DND-41 (cell line): Measurements from ENCODE around the gene GBX1.

Source experiments
- ATAC-seq: fragments of 200-7000 bp; cut with Tn5 transposase; 3 replicates; pipeline ENCODE4 v1.9.1; 2021; ENCODE audit warnings: low read depth; ENCODE audit not compliant: insufficient read depth
- DNase-seq: peaks from one replicate; pipeline ENCODE4 v3.0.0-alpha.2; 2020
- H2AFZ ChIP-seq: 2 replicates; pipeline ENCODE4 v1.6.0; 2012; ENCODE audit warnings: low read depth, low read length
- H3K27ac ChIP-seq: 2 replicates; pipeline ENCODE4 v1.5.1; 2012; ENCODE audit warnings: low read length, inconsistent platforms
- H3K27me3 ChIP-seq: fragments of 200-600 bp; sonication (generic); 2 replicates; pipeline ENCODE4 v1.6.0; 2012; ENCODE audit warnings: low read length, mild to moderate bottlenecking, inconsistent platforms; ENCODE audit not compliant: insufficient read depth, poor library complexity
- H3K36me3 ChIP-seq: 2 replicates; pipeline ENCODE4 v1.5.1; 2012; ENCODE audit warnings: low read length, inconsistent platforms; ENCODE audit not compliant: insufficient read depth
- H3K4me1 ChIP-seq: 2 replicates; pipeline ENCODE4 v1.5.1; 2012; ENCODE audit warnings: mild to moderate bottlenecking, low read length; ENCODE audit not compliant: insufficient read depth
- H3K4me2 ChIP-seq: 2 replicates; pipeline ENCODE4 v1.6.0; 2012; ENCODE audit warnings: mild to moderate bottlenecking, moderate library complexity, low read length, inconsistent platforms; ENCODE audit not compliant: insufficient read depth
- H3K4me3 ChIP-seq, 2 experiments: fragments of 200-600 bp in 1 of 2; shearing (Covaris generic) in 1 of 2; 2 replicates each; pipeline ENCODE4 v1.5.1; 2012 to 2016; ENCODE audit warnings: inconsistent platforms in 2 of 2, low read length in 2 of 2, mild to moderate bottlenecking in 2 of 2, low read depth in 1 of 2, moderate library complexity in 1 of 2
- H3K79me2 ChIP-seq: 2 replicates; pipeline ENCODE4 v1.6.0; 2012; ENCODE audit warnings: low read length, inconsistent platforms; ENCODE audit not compliant: insufficient read depth
- H3K9ac ChIP-seq: 2 replicates; pipeline ENCODE4 v1.6.0; 2012; ENCODE audit warnings: low read depth, mild to moderate bottlenecking, inconsistent platforms, low read length, moderate library complexity
- H3K9me3 ChIP-seq: 2 replicates; pipeline ENCODE4 v1.5.1; 2012; ENCODE audit warnings: low read length, moderate library complexity, mild to moderate bottlenecking, inconsistent platforms; ENCODE audit not compliant: insufficient read depth, severe bottlenecking
- H4K20me1 ChIP-seq: 2 replicates; pipeline ENCODE4 v1.6.0; 2012; ENCODE audit warnings: low read length; ENCODE audit not compliant: insufficient read depth
- EZH2 ChIP-seq: IDR thresholded peaks from 3 replicates; pipeline ENCODE4 v1.6.1; 2012; ENCODE audit warnings: borderline replicate concordance, low read depth, mild to moderate bottlenecking, moderate library complexity, low read length, inconsistent platforms; ENCODE audit not compliant: severe bottlenecking
- TF ChIP-seq, protein P1 (sequence below): IDR thresholded peaks from 2 replicates; pipeline ENCODE4 v1.5.1; 2012; ENCODE audit warnings: borderline replicate concordance, low read length, moderate library complexity, mild to moderate bottlenecking; ENCODE audit not compliant: poor library complexity, severe bottlenecking; ENCODE audit errors: extremely low read depth

The GBX1 gene

DNA sequence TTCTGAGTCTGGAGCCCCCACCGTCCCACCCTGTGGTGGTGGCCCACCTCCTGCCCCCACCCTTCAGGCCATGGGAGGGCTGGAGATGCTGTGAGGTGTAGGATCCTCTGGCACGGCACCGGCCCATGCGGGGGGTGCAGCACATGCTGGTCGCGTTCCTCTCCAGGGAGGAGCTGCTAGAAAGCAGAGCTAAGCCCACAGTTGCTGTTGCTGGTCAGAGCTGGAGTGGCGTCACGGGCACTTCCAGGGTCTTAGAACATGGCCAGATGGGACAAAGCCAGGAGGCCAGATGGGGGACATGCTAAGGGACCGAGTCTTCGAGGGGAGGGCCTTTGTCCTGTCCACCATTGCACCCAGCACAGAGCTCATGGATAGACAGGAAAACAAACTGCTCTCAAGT, 59.6 kb downstream of the GBX1 start:
- no peak overlapping the region for H2AFZ ChIP-seq
- H3K27ac ChIP-seq, result no peak overlapping the region
- peaks cover 25% of the 10 kb centered on the region for H4K20me1 ChIP-seq
- TF ChIP-seq EZH2, result no peak
- TF ChIP-seq, protein P1, sequence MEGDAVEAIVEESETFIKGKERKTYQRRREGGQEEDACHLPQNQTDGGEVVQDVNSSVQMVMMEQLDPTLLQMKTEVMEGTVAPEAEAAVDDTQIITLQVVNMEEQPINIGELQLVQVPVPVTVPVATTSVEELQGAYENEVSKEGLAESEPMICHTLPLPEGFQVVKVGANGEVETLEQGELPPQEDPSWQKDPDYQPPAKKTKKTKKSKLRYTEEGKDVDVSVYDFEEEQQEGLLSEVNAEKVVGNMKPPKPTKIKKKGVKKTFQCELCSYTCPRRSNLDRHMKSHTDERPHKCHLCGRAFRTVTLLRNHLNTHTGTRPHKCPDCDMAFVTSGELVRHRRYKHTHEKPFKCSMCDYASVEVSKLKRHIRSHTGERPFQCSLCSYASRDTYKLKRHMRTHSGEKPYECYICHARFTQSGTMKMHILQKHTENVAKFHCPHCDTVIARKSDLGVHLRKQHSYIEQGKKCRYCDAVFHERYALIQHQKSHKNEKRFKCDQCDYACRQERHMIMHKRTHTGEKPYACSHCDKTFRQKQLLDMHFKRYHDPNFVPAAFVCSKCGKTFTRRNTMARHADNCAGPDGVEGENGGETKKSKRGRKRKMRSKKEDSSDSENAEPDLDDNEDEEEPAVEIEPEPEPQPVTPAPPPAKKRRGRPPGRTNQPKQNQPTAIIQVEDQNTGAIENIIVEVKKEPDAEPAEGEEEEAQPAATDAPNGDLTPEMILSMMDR, result no peak
- H3K4me1 ChIP-seq, result no peaks in the 10 kb centered on the region
- no peaks in the 10 kb centered on the region for H3K79me2 ChIP-seq
- no peaks in the 10 kb centered on the region for H3K9me3 ChIP-seq
- H3K4me3 ChIP-seq, result no peak overlapping the region
- ATAC-seq, result no peak
- H3K27me3 ChIP-seq, result peaks cover 3% of the 10 kb centered on the region
- no peak overlapping the region for H3K4me2 ChIP-seq
- H3K36me3 ChIP-seq, result no peaks in the 10 kb centered on the region
- no peak overlapping the region for H3K9ac ChIP-seq
- no peak for DNase-seq

DNA sequence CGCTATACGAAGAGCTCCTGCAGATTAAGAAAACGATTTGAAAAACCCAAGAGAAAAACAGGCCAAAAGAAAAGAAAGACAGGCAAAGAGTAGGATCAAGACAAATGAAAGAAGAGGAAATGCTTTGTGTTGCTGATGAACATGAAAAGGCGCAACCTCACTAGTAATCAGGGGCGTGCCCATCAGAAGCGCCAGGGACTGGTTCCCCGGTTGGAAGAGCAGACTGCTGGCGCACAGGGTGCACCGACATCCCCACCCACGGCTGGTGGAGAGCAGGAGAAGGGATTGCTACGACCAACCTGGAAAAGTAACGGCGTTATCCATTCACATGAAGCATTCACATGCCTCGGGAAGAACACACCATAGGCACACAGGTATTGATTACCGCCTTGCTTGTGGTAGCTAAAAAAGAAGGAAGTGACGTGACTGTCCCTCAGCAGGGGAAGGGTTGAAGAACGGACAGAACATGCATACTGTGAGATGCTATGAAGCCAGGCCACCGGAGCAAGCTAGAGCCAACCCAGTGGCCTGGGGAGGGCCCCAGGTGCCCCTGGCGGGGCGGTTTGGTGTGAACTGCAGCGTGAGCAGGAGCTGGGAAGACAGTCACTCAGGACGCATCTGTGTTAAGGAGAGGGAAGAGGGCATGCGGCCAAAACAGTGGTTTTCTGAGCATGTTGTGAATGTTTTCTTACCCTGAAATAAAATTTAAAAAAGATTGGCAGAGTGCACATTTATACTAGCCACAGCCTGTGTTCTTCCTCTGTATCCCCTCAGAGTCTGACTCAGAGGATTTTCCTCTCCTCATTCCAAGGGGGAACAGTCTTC, 62.9 kb downstream of the GBX1 start:
- Histone ChIP-seq H2AFZ (no peak overlapping the region), H3K9me3 (no peaks in the 10 kb centered on the region), H4K20me1 (peaks cover 20% of the 10 kb centered on the region; the same call in 1 of the 2 replicates), H3K36me3 (no peaks in the 10 kb centered on the region), H3K79me2 (no peaks in the 10 kb centered on the region; the same call in 1 of the 2 replicates), H3K4me3 (no peak overlapping the region), H3K27me3 (peaks cover 3% of the 10 kb centered on the region), H3K4me1 (no peaks in the 10 kb centered on the region), H3K9ac (no peak overlapping the region), H3K27ac (no peak overlapping the region), H3K4me2 (no peak overlapping the region)
- ATAC-seq (no peak), DNase-seq (no peak)
- TF ChIP-seq EZH2, result no peak
- TF ChIP-seq, protein P1, result no peak

DNA sequence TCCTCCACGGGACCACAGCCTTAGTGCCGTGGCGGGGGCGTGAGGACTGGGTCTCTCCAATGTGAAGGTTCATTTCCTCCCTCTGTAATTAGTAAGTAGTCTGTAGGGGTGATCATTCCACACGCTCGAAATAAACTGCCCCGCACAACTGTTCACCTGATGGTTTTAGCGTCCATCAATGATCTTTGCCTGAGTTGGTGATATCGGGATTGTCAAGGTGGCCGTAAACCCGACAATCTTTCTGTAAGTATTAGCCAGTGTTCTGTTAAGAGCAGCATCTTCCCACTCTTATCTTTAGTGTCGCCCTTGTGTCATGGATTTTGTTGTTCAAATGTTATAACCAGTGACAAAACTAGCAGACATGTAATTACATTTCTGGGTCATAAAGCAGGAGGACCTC, 63.5 kb downstream of the GBX1 start:
- Histone ChIP-seq H3K4me2 (no peak overlapping the region), H3K9ac (no peak overlapping the region), H3K27ac (no peak overlapping the region)

More for the DNA sequence above, 63.5 kb downstream of the GBX1 start:
- no peaks in the 10 kb centered on the region for H3K36me3 ChIP-seq
- peaks cover 20% of the 10 kb centered on the region; the same call in 1 of the 2 replicates for H4K20me1 ChIP-seq
- no peak overlapping the region for H2AFZ ChIP-seq
- no peaks in the 10 kb centered on the region for H3K4me1 ChIP-seq
- no peaks in the 10 kb centered on the region for H3K9me3 ChIP-seq
- TF ChIP-seq, protein P1, result no peak
- no peak for TF ChIP-seq EZH2
- DNase-seq (no peak), ATAC-seq (no peak)
- H3K79me2 ChIP-seq, result no peaks in the 10 kb centered on the region; the same call in 1 of the 2 replicates
- H3K27me3 ChIP-seq, result peaks cover 3% of the 10 kb centered on the region
- no peak overlapping the region for H3K4me3 ChIP-seq
